Thoracic aorta (tissue), 2 donors: ENCODE measurements around the gene KTN1. TPM values are rescaled to one million over a fixed set of nuclear protein-coding genes. Genes with fewer than 3 reads are reported as not detected.

Experiments
- ATAC-seq: fragments of 150-250 bp; one replicate; pipeline ENCODE4 v1.8.0; 2017; ENCODE audit warnings: low read depth; ENCODE audit not compliant: insufficient number of reproducible peaks, low FRiP score
- DNase-seq: peaks from one replicate; pipeline ENCODE4 v3.0.0-alpha.2; 2020; ENCODE audit warnings: low spot score
- H3K27ac ChIP-seq, 2 donors: fragments of 200-600 bp; sonication (generic); 1 replicate in 1 of 2; 2 replicates in 1 of 2; pipeline ENCODE4 v1.5.1; 2016; ENCODE audit warnings: mild to moderate bottlenecking in 2 of 2, moderate library complexity in 2 of 2
- H3K27me3 ChIP-seq: fragments of 200-600 bp; sonication (generic); replicated peaks from 2 replicates; pipeline ENCODE4 v1.6.0; 2016; ENCODE audit warnings: mild to moderate bottlenecking; ENCODE audit not compliant: insufficient read depth
- H3K36me3 ChIP-seq: fragments of 200-600 bp; sonication (generic); one replicate; pipeline ENCODE4 v1.5.1; 2016
- H3K4me1 ChIP-seq, 2 donors: fragments of 200-600 bp; sonication (generic); 1 replicate in 1 of 2; 2 replicates in 1 of 2; pipeline versions ENCODE4 v1.5.1 to v1.6.0; 2016; ENCODE audit warnings: low read depth in 2 of 2, mild to moderate bottlenecking in 1 of 2; ENCODE audit not compliant: control insufficient read depth in 1 of 2
- H3K4me3 ChIP-seq: fragments of 200-600 bp; sonication (generic); 2 replicates; pipeline ENCODE4 v1.5.1; 2016; ENCODE audit warnings: mild to moderate bottlenecking
- H3K9me3 ChIP-seq: fragments of 200-600 bp; sonication (generic); 2 replicates; pipeline ENCODE4 v1.5.1; 2016
- CTCF ChIP-seq: fragments of 200-600 bp; sonication (generic); IDR thresholded peaks from one replicate; pipeline ENCODE4 v1.5.1; 2019; ENCODE audit warnings: antibody characterized with exemption
- total RNA-seq, 2 donors: library from RNA; depleted of rRNA; stranded (reverse); fragments of >200 nt; gene quantifications; one replicate each; pipeline versions ENCODE4 v1.1.0 to v1.2.3, GENCODE V29; 2016

The KTN1 gene
- total RNA-seq, 2 donors from 2014 or later = 122 to 173 TPM

GRCh38 chr14:55667801-55668200 is 87.8 kb downstream of the KTN1 start:
- DNase-seq = no peak
- H3K4me3 ChIP-seq = no peak overlapping the region
- TF ChIP-seq CTCF = no peak
- H3K27ac ChIP-seq = no peak overlapping the region
- H3K9me3 ChIP-seq = no peaks in the 10 kb centered on the region
- peaks cover 3 to 14% of the 10 kb centered on the region in 2 donors for H3K4me1 ChIP-seq
- H3K36me3 ChIP-seq = peaks cover 22% of the 10 kb centered on the region
- no peaks in the 10 kb centered on the region for H3K27me3 ChIP-seq
- no peak for ATAC-seq

GRCh38 chr14:55671641-55672040 is 91.6 kb downstream of the KTN1 start:
- Histone ChIP-seq H3K27ac (no peak overlapping the region), H3K36me3 (peaks cover 35% of the 10 kb centered on the region), H3K4me1 (no peaks in the 10 kb centered on the region), H3K4me3 (no peak overlapping the region), H3K9me3 (no peaks in the 10 kb centered on the region), H3K27me3 (no peaks in the 10 kb centered on the region)
- ATAC-seq (no peak), DNase-seq (no peak)
- TF ChIP-seq CTCF = no peak

GRCh38 chr14:55673048-55673447 is 93.0 kb downstream of the KTN1 start:
- no peak overlapping the region for H3K27ac ChIP-seq
- H3K4me3 ChIP-seq = no peak overlapping the region
- H3K9me3 ChIP-seq = no peaks in the 10 kb centered on the region
- no peak for ATAC-seq
- no peaks in the 10 kb centered on the region for H3K4me1 ChIP-seq
- no peaks in the 10 kb centered on the region for H3K27me3 ChIP-seq
- TF ChIP-seq CTCF = no peak
- no peak for DNase-seq
- peaks cover 35% of the 10 kb centered on the region for H3K36me3 ChIP-seq

- Histone ChIP-seq H3K4me1 (no peaks in the 10 kb centered on the region), H3K4me3 (no peak overlapping the region), H3K36me3 (peaks cover 30% of the 10 kb centered on the region), H3K9me3 (no peaks in the 10 kb centered on the region), H3K27me3 (no peaks in the 10 kb centered on the region), H3K27ac (no peak overlapping the region)
- DNase-seq = no peak
- TF ChIP-seq CTCF = no peak
- ATAC-seq = no peak
Measured at GRCh38 chr14:55681096-55681495, 101.1 kb downstream of the KTN1 start.

GRCh38 chr14:55684956-55685584 is 105.1 kb downstream of the KTN1 start:
- Histone ChIP-seq H3K9me3 (no peaks in the 10 kb centered on the region), H3K27me3 (no peaks in the 10 kb centered on the region), H3K36me3 (peaks cover 11% of the 10 kb centered on the region), H3K27ac (no peak overlapping the region), H3K4me3 (no peak overlapping the region), H3K4me1 (no peaks in the 10 kb centered on the region)
- DNase-seq (no peak), ATAC-seq (no peak)
- no peak for TF ChIP-seq CTCF
